GM10847 (cell line): ENCODE measurements around the gene MAN1A1.

Experiments used
- POLR2A ChIP-seq: IDR thresholded peaks from 2 replicates; pipeline ENCODE4 v1.6.1; 2011; ENCODE audit not compliant: insufficient read length; ENCODE audit errors: extremely low read depth

The MAN1A1 gene

DNA sequence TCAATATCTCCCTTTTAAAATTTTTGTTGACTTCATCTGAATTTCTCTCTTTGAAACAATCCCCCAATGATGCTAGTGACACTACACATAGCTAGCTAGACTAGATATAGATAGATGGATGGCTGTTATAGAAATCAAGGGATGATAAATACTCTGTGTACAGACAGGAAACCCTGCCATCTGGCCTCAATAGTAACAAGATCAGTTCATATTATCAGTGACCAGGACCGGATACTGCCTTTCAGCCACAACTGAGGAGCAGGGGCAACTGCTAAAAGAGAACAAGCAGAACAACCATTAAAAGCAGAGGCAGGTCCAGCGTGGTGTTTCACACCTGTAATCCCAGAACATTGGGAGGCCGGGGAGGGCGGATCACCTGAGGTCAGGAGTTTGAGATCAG lies 152.8 kb downstream of the MAN1A1 start:
- no peak for TF ChIP-seq POLR2A

- TF ChIP-seq POLR2A: no peak
Measured at GRCh38 chr6:119195848-119196247, 153.7 kb downstream of the MAN1A1 start.

DNA sequence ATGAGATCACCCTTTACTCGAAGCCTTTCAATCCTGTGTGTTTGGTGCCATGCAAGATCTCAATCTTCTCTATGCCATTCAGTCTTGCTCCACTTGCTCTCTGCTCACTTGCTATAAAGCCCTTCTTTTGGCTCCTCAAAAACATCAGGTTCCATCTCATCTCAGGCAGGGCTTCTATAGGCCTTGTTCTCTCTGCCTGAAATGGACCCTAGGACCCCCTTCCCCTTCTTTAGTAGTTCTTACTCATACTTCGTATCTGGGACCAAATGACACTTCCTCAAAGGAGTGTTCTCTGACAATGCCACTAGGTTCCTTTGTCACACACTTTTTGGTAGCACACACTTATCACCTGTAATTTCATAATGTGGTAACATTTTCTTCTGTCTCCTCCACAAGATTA lies 154.4 kb downstream of the MAN1A1 start:
- TF ChIP-seq POLR2A: no peak

DNA sequence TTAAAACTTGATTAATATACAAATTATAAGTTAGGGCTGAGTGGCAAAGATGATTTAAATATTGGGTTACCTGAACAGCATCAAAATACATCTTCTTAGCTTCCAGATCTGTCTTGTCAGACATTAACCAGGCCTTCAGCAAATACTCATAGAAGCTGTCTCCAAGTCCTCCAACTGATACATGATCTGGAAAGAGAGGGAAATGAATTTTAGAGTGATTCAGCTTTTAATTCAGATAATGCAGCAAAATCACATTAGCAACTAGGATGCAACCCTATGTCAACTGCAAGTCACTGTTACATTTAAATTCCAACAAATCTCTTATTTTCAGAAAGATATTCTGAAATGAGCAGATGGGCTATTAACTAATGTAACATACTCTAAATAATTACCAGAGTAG lies 155.9 kb downstream of the MAN1A1 start:
- TF ChIP-seq POLR2A: no peak

DNA sequence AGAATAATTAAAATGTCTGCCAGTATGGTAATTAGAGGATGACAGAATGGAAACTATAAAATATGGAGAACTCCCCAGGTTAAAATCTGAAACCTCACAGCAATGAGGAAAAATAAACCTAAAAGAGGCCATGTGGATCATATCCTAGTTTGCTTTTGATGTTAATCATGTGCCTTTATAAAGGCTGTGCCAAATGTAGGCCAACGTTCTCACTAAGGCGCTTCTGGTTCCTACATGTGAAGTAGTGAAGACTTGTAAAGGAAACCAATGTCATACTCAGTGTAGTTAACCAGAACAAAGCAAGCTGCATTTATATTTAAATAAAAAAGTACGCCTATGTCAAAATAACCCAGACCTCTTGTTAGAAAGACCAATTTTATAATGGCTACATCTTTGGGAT lies 157.4 kb downstream of the MAN1A1 start:
- TF ChIP-seq POLR2A: no peak

GRCh38 chr6:119190176-119190575 lies 159.4 kb downstream of the MAN1A1 start:
- TF ChIP-seq POLR2A: no peak

- TF ChIP-seq POLR2A: no peak
Measured at GRCh38 chr6:119189498-119189897, 160.1 kb downstream of the MAN1A1 start.

GRCh38 chr6:119187596-119187995 lies 162.0 kb downstream of the MAN1A1 start:
- no peak for TF ChIP-seq POLR2A

DNA sequence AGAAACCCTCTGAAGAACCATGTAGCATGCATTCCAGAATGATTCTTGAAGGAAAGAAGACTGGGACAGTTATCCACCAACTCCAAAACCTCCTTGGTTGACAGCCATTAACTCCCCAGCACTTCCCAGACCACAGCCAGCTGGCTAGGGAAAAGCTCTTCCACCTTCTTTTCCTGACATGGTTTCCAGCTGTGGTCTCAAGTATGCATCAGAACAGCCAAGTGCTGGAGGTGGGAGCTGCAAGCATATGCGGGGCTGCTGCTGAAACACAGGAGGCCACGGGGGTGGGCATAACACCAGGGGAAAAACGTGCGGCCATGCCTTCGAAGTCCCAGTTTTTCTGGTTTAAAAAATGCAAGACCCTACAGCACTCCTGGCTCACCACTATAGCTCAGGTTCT lies 163.1 kb downstream of the MAN1A1 start:
- no peak for TF ChIP-seq POLR2A

- no peak for TF ChIP-seq POLR2A
Measured at GRCh38 chr6:119184008-119184648, 165.4 kb downstream of the MAN1A1 start.

DNA sequence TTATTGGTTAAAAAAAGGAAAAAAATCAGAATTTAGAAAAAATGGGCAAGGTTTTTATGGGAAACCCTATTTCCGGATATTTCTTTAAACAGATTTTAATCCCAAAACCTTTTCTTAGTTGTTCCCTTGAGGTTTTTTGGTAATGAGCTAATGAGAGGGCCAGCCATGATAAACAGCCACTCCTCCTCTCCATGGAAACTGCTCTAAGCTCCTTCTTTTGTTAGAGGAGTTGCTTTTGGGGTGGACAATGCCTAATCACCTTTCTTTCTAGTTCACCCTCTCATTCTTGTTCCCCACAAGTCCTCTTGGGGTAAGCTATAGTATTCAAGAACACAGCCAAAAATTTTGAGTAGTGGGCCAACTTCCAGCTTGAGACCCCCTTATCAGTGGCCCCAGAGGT lies 166.1 kb downstream of the MAN1A1 start:
- no peak for TF ChIP-seq POLR2A

DNA sequence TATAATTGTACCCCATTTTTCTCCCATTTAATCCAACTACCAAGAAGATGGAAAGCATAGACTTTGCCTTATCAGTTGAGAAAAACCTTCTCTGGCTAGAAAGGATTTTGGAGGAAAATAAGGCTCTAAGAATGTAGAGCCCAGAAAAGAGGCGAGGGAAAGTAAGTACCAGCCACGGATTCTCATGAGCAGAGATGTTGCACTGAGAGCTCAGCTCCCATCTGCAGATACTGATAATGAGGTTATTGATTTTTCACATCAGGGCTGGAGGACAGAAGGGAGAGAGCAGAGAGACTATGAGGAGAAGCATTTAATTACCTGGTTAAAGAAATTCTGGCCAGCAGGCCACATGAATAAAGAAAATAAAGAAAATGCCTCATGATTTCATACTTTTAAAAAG lies 166.7 kb downstream of the MAN1A1 start:
- TF ChIP-seq POLR2A: no peak

DNA sequence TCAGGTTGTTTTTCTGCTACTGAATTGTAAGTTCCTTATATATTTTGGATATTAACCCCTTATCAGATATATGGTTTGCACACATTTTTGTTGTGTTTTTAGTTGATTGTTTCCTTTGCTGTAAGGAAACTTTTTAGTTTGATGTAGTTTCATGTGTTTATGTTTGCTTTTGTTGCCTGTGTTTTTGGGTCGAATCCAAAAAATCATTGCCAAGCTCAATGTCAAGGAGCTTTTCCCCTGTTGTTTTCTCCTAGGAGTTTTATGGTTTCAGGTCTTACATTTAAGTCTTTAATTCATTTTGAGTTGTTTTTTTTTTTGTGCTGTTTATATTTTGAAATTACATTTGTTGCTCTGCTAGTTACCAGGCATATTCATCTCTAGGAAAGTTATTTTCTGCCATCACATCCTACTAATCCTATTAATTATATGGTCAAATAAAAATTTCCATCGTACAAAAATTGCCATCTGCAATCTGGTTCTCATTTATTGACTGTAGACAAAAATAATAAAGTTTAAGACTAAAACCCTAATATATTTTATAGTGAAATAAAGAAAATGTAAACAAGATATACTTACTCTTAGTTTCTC lies 167.3 kb downstream of the MAN1A1 start:
- TF ChIP-seq POLR2A: no peak

DNA sequence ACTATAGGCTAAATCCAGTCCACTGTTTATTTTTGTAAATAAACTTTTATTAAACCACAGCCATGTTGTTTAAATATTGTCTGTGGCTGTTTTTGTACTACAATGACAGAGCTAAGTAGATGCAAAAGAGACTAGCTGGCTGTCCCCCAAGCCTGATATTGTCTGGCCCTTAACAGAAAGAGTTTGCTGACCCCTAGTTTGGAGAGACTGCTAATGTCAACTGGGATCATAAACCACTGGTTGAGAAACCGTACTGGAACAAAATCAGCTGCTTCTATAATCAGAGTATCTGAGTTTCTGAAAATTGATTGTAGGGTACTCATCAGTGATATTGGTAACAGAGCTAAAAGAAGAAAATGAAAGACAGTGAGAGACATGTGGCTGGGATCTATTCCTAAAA lies 168.5 kb downstream of the MAN1A1 start:
- TF ChIP-seq POLR2A: no peak

DNA sequence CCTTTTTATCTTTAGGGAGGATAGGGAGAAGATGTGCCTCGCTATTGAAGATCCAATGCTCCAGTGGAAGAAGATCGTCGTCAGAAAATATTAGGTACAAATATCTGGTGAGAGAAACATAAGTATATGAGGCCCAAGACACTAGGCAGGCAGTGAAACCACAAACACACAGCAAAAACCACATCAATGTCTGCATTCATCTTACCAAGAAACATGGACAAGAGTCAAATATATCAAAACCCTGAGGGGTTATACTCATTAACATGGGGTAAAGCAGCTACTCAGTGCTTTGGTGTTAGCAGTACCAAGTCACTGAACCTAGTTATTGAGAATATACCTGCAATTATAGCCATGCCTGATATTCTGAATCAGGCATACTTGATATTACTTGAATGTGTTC lies 169.7 kb downstream of the MAN1A1 start:
- TF ChIP-seq POLR2A: no peak

- no peak for TF ChIP-seq POLR2A
Measured at GRCh38 chr6:119179062-119179461, 170.5 kb downstream of the MAN1A1 start.

DNA sequence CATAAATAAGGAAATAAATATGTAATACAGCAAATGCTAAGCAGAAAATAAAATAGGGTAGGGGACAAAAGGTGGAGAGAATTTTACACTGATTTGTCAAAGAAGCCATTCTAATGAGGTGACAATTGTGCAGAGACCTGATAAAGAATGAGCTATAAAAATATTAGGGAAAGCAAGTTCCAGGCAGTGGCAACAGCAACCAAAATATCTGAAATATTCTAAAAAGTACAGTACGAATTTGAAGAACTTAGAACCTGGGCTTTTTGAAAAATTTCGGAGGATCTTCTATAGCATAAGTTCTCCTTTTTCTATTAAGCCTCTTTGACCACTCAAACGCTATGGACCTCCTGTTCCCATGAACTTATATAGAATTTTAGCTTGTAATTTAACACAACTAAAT lies 173.1 kb downstream of the MAN1A1 start:
- TF ChIP-seq POLR2A: no peak
